Kidney glomerular epithelial cell (primary cell): ENCODE results near the gene PRSS21.

Experiments
- DNase-seq: peaks from one replicate; lab custom pipeline; 2025; lab: John Stamatoyannopoulos, UW

Gene PRSS21, protein sequence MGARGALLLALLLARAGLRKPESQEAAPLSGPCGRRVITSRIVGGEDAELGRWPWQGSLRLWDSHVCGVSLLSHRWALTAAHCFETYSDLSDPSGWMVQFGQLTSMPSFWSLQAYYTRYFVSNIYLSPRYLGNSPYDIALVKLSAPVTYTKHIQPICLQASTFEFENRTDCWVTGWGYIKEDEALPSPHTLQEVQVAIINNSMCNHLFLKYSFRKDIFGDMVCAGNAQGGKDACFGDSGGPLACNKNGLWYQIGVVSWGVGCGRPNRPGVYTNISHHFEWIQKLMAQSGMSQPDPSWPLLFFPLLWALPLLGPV

GRCh38 chr16:2816751-2817339 lies at the start of gene PRSS21:
PRSS21 (plus strand) TSS chr16:2817237; CDS start chr16:2817269, 32 bp downstream.
- DNase-seq, result no peak

GRCh38 chr16:2767891-2768290 lies 49.1 kb upstream of the PRSS21 start:
- DNase-seq, result no peak

GRCh38 chr16:2768403-2769089 lies 48.5 kb upstream of the PRSS21 start:
- DNase-seq, result no peak

DNA sequence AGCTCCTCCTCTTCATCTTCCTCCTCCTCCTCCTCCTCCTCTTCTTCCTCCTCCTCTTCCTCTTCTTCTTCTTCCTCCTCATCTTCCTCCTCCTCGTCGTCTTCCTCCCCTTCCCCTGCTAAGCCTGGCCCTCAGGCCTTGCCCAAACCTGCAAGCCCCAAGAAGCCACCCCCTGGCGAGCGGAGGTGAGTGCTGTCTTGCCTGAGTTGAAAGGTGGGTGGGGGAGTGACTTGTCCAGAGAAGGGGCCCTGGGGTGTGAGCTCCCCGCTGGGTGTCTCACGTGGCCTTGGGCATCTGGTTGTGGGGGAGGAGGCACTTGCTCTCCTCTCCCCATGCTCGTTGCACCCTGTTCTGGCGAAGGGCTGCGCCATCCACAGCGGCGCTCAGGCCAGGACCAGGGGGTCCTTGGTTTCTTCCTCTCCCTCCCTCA lies 47.9 kb upstream of the PRSS21 start:
- no peak for DNase-seq

GRCh38 chr16:2769675-2770056 lies 47.4 kb upstream of the PRSS21 start:
- DNase-seq, result no peak

DNA sequence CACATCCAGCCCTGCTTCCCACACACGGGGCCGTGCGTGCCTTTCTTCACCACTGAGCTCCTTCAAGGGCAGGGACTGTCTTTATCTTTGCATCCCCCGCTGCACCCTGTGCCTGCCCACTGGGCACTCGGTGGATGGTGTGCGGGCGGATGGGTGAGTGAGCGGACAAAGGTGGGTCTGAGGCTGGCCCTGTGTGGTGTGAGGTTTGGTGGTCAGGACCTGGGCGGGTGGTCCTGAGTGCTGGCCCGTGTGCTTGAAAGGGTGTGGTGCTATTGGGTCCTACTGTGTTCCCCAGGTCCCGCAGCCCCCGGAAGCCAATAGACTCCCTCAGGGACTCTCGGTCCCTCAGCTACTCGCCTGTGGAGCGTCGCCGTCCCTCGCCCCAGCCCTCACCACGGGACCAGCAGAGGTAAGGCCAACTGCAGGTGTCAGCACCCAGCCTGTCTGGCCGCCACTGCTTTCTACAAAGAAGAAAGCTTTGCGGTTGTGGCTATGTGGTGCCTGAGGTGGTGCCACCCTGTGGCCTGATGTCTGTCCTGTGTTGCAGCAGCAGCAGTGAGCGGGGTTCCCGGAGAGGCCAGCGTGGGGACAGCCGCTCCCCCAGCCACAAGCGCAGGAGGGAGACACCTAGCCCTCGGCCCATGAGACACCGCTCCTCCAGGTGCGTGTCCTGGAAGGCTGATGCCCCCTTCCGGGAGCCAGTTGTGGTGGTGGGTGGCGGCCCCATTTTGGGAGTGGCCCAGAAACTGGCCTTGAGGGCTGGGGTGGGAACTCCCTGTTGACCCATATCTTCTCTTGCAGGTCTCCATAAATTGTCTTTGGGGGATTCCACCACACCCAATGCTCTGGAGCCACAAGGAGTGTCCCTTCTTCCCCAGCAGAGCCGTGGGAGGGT lies 46.7 kb upstream of the PRSS21 start:
- DNase-seq, result no peak

DNA sequence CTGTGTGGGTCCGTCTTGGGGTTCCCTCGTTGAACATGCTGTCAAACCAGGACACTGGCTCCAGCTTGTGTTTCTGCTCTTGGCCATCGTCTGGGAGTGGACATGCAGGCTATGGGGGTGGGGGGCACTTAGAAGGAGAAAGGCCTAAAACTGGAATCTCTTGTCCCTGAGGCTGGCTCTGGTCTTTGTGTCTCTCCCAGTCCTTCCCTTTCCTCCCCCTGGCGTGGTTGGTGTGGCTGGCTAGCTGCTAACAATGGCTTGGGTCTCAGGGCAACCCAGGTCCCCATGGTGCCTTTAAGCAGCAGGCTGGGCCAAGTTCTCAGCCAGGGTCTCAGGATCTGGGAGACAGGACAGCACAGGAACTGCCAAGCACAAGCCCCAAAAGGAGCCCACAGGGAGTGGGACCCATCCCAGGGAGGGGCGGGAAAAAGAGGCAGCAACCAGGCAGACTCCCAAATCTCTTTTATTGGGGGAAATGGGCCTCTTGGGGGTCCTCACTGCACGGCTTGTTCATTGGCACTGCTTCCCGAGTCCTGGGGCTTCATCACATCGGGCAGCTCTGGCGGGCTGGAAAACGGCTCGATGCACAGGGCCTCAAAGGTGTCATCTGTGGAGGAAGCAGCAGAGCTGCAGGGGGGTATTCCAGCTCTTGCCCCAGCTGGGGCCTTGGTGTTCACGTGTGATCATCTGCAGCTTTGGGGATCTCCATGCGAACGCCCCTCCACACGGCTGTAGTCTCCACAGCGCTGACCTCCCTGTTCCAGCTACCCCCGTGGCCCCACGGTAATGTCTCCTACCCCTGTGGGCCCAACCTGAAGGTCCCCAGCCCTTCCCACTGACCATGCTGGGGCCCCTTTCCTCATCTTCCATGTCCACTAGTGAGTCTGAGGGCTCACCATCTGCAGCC lies 45.3 kb upstream of the PRSS21 start:
- no peak for DNase-seq

GRCh38 chr16:2773188-2773968 lies 43.7 kb upstream of the PRSS21 start:
- no peak for DNase-seq

DNA sequence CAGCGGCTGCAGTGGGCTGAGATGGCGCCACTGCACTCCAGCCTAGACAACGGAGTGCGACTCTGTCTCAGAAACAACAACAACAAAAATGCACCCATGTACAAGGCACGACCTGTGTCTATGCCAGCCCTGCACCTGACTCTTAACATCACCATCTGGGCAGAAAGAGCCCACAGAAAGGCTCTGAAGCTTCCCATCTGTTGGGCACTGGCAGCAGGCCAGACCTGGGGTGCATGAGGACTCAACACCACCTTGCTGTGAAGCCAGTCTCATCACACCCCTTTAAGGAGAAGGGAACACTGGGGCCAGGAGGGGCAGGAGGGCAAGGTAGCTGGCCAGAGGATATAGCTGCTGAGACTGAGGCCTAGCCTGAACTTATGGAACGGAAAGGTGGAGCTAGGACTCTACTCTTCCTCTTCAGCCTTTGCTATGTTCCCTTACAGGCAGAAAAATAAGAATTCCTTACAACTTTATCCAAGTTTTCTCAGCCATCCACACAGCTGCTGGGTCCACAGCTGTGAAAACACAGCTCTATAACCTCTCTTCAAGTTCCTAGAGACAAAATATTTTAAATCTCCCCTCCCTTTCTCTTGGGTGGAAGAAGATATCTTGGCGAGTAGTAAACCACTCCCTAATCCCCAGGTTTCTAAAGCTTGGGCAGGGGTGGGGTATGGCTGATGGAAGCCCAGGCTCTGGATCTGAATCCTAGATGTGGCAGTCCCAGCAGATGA lies 42.7 kb upstream of the PRSS21 start:
- DNase-seq, result no peak

- no peak for DNase-seq
Measured at GRCh38 chr16:2775131-2775716, 41.8 kb upstream of the PRSS21 start.

GRCh38 chr16:2775765-2776499 lies 41.1 kb upstream of the PRSS21 start:
- no peak for DNase-seq

GRCh38 chr16:2776500-2777139 lies 40.4 kb upstream of the PRSS21 start:
- no peak for DNase-seq

DNA sequence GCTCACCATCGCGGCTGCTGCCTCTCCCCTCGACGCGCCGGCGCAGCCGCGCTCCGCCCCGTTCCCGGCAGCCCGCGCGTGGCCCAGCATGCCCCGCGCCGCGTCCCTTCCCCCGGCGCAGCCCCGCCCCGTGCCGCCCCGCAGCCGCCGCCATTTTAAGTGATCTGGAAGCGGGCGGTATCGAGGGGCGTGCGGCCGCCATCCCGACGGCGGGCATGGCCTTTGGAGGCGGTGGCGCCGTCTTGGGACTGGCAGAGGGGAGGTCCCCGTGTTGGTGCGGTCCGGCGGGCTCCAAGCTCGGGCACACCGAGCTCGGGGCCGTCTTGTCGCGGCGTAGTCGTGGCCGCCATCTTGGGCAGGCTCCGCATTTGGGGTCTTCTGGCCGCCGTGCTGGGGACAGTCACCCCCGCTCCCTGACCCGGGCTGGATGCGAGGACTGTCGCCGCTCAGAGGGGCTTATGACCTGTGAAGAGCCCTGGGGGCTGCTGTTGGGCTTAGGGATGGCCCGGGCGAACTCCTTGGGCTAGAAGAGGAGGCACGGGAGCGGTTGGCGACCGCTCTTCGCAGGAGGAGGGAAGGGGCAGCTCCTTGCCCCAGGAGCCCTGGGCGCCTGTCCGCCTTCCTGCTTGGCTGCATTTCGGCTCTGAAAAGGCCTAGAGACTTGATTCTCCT lies 39.7 kb upstream of the PRSS21 start, which contains the start of gene ELOB:
Gene ELOB, minus strand, starts transcription at position 50 of the 672 bp plus-strand sequence. Its CDS starts 41 bp downstream, at position 9.
- DNase-seq, result peak; percentile 73

GRCh38 chr16:2777903-2778629 lies 39.0 kb upstream of the PRSS21 start:
- DNase-seq, result no peak

- no peak for DNase-seq
Measured at GRCh38 chr16:2778630-2778958, 38.4 kb upstream of the PRSS21 start.

DNA sequence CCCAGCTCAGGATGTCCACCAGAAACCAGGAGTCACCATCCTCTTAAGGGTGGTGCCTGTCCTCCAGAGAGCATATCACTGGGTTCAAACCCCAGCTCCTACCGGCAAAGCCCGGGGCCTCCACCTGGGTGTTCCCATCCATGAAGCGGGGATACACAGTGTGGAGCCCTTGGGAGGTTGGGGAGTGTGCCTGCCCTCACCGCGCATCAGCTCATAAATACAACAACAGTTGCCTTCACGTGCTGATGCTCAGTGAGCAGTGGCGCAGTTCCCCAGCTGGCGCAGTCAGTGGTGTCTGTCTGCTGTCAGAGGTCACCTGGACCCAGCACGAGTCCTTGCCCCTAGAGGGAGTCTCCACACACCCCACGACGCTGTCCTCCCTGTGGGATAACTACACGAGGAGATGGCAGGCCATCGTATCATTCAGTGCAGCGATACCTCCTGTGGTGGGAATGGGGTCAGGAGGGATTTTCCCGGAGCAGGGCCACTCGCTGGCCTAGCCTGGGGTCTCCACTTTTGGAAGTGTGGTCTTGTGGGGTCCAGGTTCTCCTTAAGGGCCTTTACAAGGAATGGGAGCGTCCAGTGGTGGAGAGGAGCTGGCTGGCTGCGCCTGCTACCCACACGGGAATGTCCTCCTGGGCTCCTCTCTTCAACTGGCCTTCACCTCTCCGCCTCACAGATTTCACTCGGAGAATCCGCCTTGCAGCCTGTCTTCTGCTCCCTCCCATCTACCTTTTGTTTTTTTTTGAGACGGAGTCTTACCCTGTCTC lies 37.7 kb upstream of the PRSS21 start:
- no peak for DNase-seq
